ENCODE measurements around the gene SLC35G6. TPM values are rescaled to one million over a fixed set of nuclear protein-coding genes. Genes with fewer than 3 reads are reported as not detected.
A peak's percentile ranks its signal among the peaks of the same experiment; 100 is the strongest.

The SLC35G6 gene
- total and polyA plus RNA-seq, 2 of the 13 experiments (the other 11 are each of a cell fraction or from before 2014, with no cell fraction given): 0.07 TPM; not detected in 1

- peak; percentile 53; the same call in 1 of the 2 replicates for TF ChIP-seq ZNF770 (CRISPR knock-in tag; IDR thresholded peaks at IDR 0.05)
- TF ChIP-seq SAP130 (CRISPR knock-in tag; IDR thresholded peaks at IDR 0.05; ENCODE audit: low read depth): peak; percentile 80
- peak; percentile 58; the same call in 1 of the 2 replicates for TF ChIP-seq ZBTB20 (CRISPR knock-in tag; IDR thresholded peaks at IDR 0.05; ENCODE audit: borderline replicate concordance, low read depth)
- TF ChIP-seq ATF5 (CRISPR knock-in tag; IDR thresholded peaks at IDR 0.05; ENCODE audit: low read depth): peak; percentile 28; the same call in 1 of the 2 replicates
- peak; percentile 15 for TF ChIP-seq FOXP4 (CRISPR knock-in tag; IDR thresholded peaks at IDR 0.05)
- TF ChIP-seq ZNF572 (CRISPR knock-in tag; IDR thresholded peaks at IDR 0.05): peak; percentile 93; the same call in 1 of the 2 replicates
- no peak for TF ChIP-seq ZBTB40 (IDR thresholded peaks at IDR 0.05)
- peak; percentile 13; the same call in 1 of the 2 replicates for TF ChIP-seq ZBTB40 (CRISPR knock-in tag; IDR thresholded peaks at IDR 0.05)
- TF ChIP-seq ZNF343 (CRISPR knock-in tag; IDR thresholded peaks at IDR 0.05): 0 out of 2 replicates have a peak, but pooled peaks have one; percentile 3
- TF ChIP-seq MXI1 (IDR thresholded peaks at IDR 0.05; ENCODE audit: borderline replicate concordance, low read depth, low read length): peak; percentile 42; the same call in 1 of the 3 replicates
- TF ChIP-seq MEF2D (CRISPR knock-in tag; IDR thresholded peaks at IDR 0.05): peak; percentile 25; the same call in 1 of the 2 replicates
- TF ChIP-seq ZNF251 (CRISPR knock-in tag; IDR thresholded peaks at IDR 0.05): no peak
- TF ChIP-seq YEATS2 (CRISPR knock-in tag; IDR thresholded peaks at IDR 0.05; ENCODE audit: borderline replicate concordance): peak; percentile 56; the same call in 1 of the 2 replicates
- TF ChIP-seq CBFB (CRISPR knock-in tag; IDR thresholded peaks at IDR 0.05): peak; percentile 6; the same call in 1 of the 2 replicates
Observed at GRCh38 chr17:7483255-7484066, 2.2 kb downstream of the SLC35G6 start (continued).

All from HepG2 (cell line).